GM23248 (cell line): ENCODE results near the gene GRPEL1.

Source experiments
- EZH2 ChIP-seq: fragments of 200-600 bp; sonication (generic); IDR thresholded peaks from 2 replicates; pipeline ENCODE4 v1.6.1; 2018; ENCODE audit warnings: antibody characterized with exemption, mild to moderate bottlenecking; ENCODE audit not compliant: insufficient read depth, poor library complexity, severe bottlenecking
- EZH2phosphoT487 ChIP-seq: fragments of 200-600 bp; sonication (generic); IDR thresholded peaks from 2 replicates; pipeline ENCODE4 v1.6.1; 2018; ENCODE audit warnings: antibody characterized with exemption, moderate library complexity, mild to moderate bottlenecking, low read depth; ENCODE audit not compliant: insufficient read depth

DNA sequence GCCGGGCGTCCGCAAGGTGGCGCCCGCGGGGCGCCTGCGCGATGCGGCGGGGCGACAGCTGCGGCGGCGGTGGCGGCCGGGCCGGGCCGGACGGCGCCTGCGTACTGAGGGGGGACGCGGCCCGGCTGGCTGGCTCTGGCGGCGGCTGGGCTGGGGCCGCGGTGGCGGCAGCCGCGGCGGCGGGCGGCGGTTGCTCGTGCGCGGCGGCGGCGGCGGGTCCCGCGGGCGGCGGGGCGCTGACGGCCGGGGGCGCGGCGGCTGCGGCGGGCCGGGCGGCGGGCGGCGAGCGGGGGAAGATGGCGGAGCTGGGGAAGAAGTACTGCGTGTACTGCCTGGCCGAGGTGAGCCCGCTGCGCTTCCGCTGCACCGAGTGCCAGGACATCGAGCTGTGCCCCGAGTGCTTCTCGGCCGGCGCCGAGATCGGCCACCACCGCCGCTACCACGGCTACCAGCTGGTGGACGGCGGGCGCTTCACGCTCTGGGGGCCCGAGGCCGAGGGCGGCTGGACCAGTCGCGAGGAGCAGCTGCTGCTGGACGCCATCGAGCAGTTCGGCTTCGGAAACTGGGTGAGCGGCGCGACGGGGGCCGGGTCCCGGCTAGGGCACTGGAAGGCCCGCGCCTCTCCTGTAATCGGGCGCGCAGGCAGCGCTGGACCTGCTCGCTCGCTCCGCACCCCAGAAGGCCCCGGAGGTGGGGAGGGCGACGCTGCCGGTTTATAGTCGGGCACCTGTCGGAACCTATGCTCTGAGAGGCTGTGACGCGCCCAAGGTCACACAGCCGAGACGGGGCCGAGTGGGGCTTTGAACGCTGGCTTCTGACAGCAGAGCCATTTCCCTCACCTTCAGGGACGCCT is 24.4 kb downstream of the GRPEL1 start, which contains the start of gene TADA2B:
- TF ChIP-seq EZH2 (no peak), EZH2phosphoT487 (no peak)
